VCaP (cell line): ENCODE measurements around the gene CAMK2A.

Source experiments
- H3K27ac ChIP-seq: fragments of 450-650 bp; 2 replicates; pipeline ENCODE4 v1.5.1; 2017
- TF ChIP-seq, protein P1 (sequence below): fragments of 450-650 bp; conservative IDR thresholded peaks from 2 replicates; pipeline ENCODE4 v1.5.1; 2017; ENCODE audit warnings: mild to moderate bottlenecking, moderate library complexity

The CAMK2A gene

DNA sequence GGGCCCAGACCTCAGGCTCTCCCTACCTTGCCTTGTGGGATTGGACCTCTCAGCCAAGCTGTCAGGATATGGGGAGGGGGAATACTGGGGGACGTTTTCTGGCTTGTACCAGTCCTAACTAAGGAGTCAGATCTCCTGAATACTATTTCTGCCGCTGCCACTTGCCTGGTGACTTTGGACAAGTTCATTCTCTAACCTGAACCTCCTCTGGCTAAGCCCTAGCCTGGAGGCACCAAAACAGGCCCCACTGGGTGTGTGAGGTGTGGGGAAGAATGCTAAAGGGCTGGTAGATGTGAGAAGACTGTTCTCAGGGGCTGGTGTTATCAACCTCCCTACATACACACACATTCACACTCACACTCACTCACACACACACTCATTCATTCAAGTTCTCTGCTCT, 98.6 kb downstream of the CAMK2A start:
- TF ChIP-seq, protein P1, sequence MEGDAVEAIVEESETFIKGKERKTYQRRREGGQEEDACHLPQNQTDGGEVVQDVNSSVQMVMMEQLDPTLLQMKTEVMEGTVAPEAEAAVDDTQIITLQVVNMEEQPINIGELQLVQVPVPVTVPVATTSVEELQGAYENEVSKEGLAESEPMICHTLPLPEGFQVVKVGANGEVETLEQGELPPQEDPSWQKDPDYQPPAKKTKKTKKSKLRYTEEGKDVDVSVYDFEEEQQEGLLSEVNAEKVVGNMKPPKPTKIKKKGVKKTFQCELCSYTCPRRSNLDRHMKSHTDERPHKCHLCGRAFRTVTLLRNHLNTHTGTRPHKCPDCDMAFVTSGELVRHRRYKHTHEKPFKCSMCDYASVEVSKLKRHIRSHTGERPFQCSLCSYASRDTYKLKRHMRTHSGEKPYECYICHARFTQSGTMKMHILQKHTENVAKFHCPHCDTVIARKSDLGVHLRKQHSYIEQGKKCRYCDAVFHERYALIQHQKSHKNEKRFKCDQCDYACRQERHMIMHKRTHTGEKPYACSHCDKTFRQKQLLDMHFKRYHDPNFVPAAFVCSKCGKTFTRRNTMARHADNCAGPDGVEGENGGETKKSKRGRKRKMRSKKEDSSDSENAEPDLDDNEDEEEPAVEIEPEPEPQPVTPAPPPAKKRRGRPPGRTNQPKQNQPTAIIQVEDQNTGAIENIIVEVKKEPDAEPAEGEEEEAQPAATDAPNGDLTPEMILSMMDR, result no peak
- no peak overlapping the region for H3K27ac ChIP-seq

DNA sequence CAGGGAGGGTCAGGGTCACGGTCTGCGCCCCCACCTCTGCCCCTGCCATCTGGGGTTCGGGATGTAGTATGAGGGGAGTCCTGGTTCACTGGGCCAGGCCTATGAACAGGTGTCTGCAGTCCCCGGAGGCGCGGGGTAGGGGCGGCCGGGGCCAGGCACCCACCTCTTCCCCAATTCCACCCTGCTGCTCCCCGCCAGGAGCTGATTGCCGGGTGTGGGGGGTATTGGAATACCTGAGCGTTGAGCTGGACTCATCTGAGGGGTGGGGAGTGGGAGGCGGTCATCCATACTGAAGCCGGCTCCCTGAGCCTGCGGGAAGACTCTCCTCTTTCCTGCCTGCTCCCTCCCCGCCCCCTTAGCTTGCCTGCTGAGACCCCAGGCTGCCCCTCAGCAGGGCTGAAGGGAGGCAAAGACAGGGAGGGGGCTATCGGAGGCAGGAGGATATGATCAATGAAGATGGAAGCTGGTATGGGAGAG, 99.0 kb downstream of the CAMK2A start:
- no peak overlapping the region for H3K27ac ChIP-seq
- TF ChIP-seq, protein P1, result no peak

DNA sequence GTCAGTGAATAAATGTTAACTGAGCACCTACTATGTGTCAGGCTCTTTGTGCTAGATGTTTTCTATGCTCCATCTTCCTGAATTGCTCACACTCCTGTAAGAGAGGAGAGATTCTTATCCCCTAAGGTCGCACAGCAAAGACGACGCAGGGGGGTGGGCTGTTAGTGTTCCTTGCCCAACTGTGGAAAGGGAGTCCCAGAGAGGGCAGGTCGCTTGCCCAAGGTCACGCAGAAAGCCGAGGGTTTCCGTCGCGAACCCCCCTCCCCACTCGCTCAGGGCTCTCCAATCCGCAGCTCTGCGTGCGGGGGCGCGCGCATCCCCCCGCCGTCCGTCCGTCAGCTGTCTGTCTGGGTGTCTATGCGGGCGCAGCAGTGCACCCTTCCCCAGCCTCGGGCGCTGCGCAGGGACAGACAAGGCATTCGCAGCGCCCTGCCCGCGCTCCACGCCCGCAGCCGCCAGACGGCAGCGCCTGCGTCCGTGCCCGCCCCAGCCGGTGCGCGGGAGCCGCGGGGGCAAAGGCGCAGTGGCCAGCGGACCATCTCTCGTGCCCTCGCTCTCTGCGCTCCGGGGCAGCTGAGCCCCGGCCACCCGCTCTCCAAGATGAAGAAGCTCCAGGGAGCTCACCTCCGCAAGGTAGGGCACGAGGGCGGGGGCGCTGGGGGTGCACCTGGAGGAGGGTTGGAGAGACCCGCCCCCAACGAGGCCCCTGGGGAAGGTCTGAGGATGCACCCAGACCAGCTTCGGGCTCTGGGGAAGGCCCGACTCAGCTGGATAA, 99.7 kb downstream of the CAMK2A start, which contains the start of gene SLC6A7:
SLC6A7 (plus strand) TSS at position 335 of the 775 bp plus-strand sequence; CDS start at position 601, 266 bp downstream.
- TF ChIP-seq, protein P1, result no peak; the same call in 1 of the 2 replicates
- no peak within 1 kb of the TSS for H3K27ac ChIP-seq

DNA sequence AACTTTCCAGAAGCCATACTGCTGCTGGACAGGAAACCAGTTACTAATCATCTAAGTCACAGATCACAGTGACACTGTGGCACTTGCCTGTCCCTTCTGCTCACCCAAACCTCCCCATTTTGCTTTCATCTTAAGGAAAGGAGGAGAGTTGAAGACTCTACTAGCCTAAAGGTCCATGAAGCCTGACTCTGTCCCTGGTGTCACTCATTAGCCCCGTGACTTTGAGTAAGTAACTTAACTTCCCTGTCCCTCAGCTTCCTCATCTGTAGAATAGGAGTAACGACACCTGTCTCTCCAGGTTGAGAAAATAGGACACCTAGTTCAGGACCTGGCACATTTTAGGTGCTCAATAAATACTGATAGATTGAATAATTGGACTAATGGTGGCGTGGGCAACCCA, 100.2 kb downstream of the CAMK2A start:
- TF ChIP-seq, protein P1, result no peak
- no peak overlapping the region for H3K27ac ChIP-seq

DNA sequence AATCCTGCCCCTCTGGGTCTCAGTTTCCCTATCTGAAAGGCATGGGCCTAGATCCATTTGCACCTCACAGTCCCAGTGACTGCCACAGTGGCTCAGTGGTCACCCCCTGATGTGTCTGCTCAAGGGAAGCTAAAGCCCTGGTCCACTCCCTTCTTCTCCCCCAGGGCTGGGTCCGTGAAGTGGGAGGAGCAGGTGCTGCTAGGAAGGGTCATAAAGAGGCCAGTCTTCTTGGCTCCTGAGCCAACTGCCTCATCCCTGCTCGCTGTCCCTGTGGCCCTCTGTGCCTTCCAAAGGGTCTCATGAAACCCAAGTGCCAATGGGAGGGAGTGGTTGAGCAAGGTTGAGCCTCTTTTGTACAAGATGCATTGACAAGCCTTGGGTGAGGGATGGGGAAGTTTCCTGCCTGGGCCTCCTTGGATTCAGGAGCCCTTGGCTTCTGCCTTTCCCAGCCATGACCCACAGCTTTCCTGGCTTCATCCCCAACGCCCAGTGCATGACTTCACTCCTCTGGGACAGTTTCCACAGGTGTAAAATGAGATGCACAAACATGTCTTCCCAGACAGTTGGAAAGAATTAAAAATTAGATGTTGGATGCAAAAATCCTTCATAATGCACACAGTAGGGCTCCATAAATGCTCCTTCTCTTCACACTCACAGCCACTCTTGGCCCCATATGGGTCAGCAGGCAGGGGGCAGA, 101.3 kb downstream of the CAMK2A start:
- no peak overlapping the region for H3K27ac ChIP-seq
- TF ChIP-seq, protein P1, result no peak

DNA sequence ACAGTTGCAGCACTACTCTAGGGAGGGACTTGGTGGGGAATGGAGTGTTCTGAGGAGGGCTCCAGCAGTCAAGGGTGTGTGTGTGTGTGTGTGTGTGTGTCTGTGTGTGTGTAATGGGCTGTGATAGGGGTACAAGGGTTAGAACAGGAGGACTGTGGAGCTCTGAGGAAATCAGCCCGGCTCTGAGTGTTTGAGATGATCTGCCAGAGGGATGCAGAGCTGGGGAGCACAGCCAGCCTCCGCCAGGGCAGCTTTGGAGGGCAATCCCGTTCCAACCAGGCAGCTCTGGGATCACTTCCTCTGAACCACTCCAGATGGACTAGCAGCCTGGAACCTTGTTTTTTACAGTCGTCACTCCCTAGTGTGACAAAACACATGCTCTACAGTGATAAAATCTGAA, 102.7 kb downstream of the CAMK2A start:
- no peak overlapping the region for H3K27ac ChIP-seq
- TF ChIP-seq, protein P1, result no peak

DNA sequence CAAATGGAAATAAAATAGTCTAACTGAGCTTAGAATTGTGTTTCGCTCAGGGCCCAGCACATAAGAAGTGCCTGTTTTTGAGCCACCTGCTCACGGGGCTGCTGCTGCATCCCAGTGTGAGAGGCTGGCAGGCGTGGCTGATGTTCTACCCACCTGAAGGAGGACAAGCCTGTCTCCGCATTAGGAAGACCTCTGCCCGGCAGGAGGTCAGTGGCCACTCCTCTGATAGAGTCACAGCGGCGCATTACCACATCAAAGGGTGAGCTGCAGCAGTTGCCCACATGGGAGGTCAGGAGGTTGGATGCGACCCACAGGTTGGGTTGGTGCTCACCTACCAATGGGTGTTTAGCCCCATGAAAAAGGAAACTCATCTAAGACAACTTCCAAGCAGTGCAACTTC, 103.4 kb downstream of the CAMK2A start:
- no peak overlapping the region for H3K27ac ChIP-seq
- TF ChIP-seq, protein P1, result no peak
